SK-N-SH treated with all-trans-retinoic acid at 6 μM for 48 hours (cell line): ENCODE measurements around the gene KCNN2.

Experiments used
- ARNTL ChIP-seq: fragments of 450-650 bp; formaldehyde crosslinking; IDR thresholded peaks from 2 replicates; pipeline ENCODE4 v1.5.0; 2020; ENCODE audit warnings: low read depth, mild to moderate bottlenecking, moderate library complexity, borderline replicate concordance
- GLIS3 ChIP-seq: fragments of 250-450 bp; sonication (Bioruptor Pico); IDR thresholded peaks from 2 replicates; pipeline ENCODE4 v1.5.0; 2020; ENCODE audit warnings: mild to moderate bottlenecking, moderate library complexity
- ISL1 ChIP-seq: fragments of 250-450 bp; sonication (Bioruptor Pico); IDR thresholded peaks from 2 replicates; pipeline ENCODE4 v2.1.2; 2022; ENCODE audit warnings: mild to moderate bottlenecking, moderate library complexity
- TOX ChIP-seq: fragments of 250-450 bp; sonication (Bioruptor Pico); IDR thresholded peaks from 2 replicates; pipeline ENCODE4 v1.8.0; 2021; ENCODE audit warnings: mild to moderate bottlenecking, moderate library complexity, borderline replicate concordance
- ZC3H10 ChIP-seq: fragments of 250-450 bp; sonication (Bioruptor Pico); IDR thresholded peaks from 2 replicates; pipeline ENCODE4 v1.5.1; 2021; ENCODE audit warnings: mild to moderate bottlenecking, moderate library complexity

GRCh38 chr5:114390431-114390830 lies 28.6 kb downstream of the KCNN2 start:
- TF ChIP-seq ISL1 (CRISPR knock-in tag) (no peak), ZC3H10 (no peak), ARNTL (no peak), TOX (no peak), GLIS3 (CRISPR knock-in tag) (no peak)
